ENCODE measurements around the gene PLSCR4. TPM values are rescaled to one million over a fixed set of nuclear protein-coding genes. Genes with fewer than 3 reads are reported as not detected.
"Not testable (repeated sequence)": the region's sequence is repeated elsewhere in the genome, so short reads cannot be mapped to it uniquely, and the experiment has no call there.

Gene PLSCR4
- total RNA-seq, 1 experiment from 2014 or later = 1.3 TPM

- DNase-seq (ENCODE audit: low spot score) = no peak
- no peaks in the 10 kb centered on the region for H3K9me3 ChIP-seq (ENCODE audit: low read depth, low read length, poor library complexity, severe bottlenecking)
- no peaks in the 10 kb centered on the region for H3K4me1 ChIP-seq (ENCODE audit: insufficient read depth, low read length, poor library complexity, severe bottlenecking)
- intact Hi-C loops (cut with micrococcal nuclease; ENCODE audit: unreplicated experiment) = no loop called here
- H3K27ac ChIP-seq (ENCODE audit: low read depth, low read length, poor library complexity, severe bottlenecking) = no peak overlapping the region
- no peak overlapping the region for H3K4me3 ChIP-seq (ENCODE audit: low read depth, low read length, poor library complexity, severe bottlenecking)
- TF ChIP-seq EZH2 (IDR thresholded peaks at IDR 0.05; ENCODE audit: borderline replicate concordance, low read depth, low read length, poor library complexity, severe bottlenecking) (no peak), CTCF (conservative IDR thresholded peaks at IDR 0.05; ENCODE audit: low read depth, low read length) (no peak)
- CTCF ChIA-PET = no interaction called here
- POLR2A ChIA-PET (ENCODE audit: low non-redundant PET) = interaction anchor here (0.6 kb wide), 1 partner anchor 85 kb away, joined by 3 read pairs; no protein-coding TSS in a partner anchor
- no peaks in the 10 kb centered on the region for H3K36me3 ChIP-seq (ENCODE audit: insufficient read depth, low read length, poor library complexity, severe bottlenecking)
- BruUV-seq (replicated peaks) = no TSS peak
- H3K27me3 ChIP-seq (replicated peaks; ENCODE audit: insufficient read depth, low read depth, low read length, poor library complexity) = no peaks in the 10 kb centered on the region
These were observed 9.1 kb upstream of the PLSCR4 start for GRCh38 chr3:146259880-146260589.

GRCh38 chr3:146256851-146257486, 6.1 kb upstream of the PLSCR4 start:
- H3K4me3 ChIP-seq (ENCODE audit: low read depth, low read length, poor library complexity, severe bottlenecking) = no peak overlapping the region
- no peak overlapping the region for H3K27ac ChIP-seq (ENCODE audit: low read depth, low read length, poor library complexity, severe bottlenecking)
- CTCF ChIA-PET = no interaction called here
- TF ChIP-seq CTCF (conservative IDR thresholded peaks at IDR 0.05; ENCODE audit: low read depth, low read length) = no peak
- no peak for TF ChIP-seq EZH2 (IDR thresholded peaks at IDR 0.05; ENCODE audit: borderline replicate concordance, low read depth, low read length, poor library complexity, severe bottlenecking)
- no peaks in the 10 kb centered on the region for H3K4me1 ChIP-seq (ENCODE audit: insufficient read depth, low read length, poor library complexity, severe bottlenecking)
- BruUV-seq (replicated peaks) = no TSS peak
- no peaks in the 10 kb centered on the region for H3K36me3 ChIP-seq (ENCODE audit: insufficient read depth, low read length, poor library complexity, severe bottlenecking)
- H3K9me3 ChIP-seq (ENCODE audit: low read depth, low read length, poor library complexity, severe bottlenecking) = no peaks in the 10 kb centered on the region
- POLR2A ChIA-PET (ENCODE audit: low non-redundant PET) = no interaction called here
- intact Hi-C loops (cut with micrococcal nuclease; ENCODE audit: unreplicated experiment) = no loop called here
- peak; percentile 46 for DNase-seq (ENCODE audit: low spot score)
- no peaks in the 10 kb centered on the region for H3K27me3 ChIP-seq (replicated peaks; ENCODE audit: insufficient read depth, low read depth, low read length, poor library complexity)

GRCh38 chr3:146252445-146252844, 1.5 kb upstream of the PLSCR4 start:
- POLR2A ChIA-PET (ENCODE audit: low non-redundant PET); H3K27me3 ChIP-seq (replicated peaks; ENCODE audit: insufficient read depth, low read depth, low read length, poor library complexity); intact Hi-C loops (cut with micrococcal nuclease; ENCODE audit: unreplicated experiment); H3K4me1 ChIP-seq (ENCODE audit: insufficient read depth, low read length, poor library complexity, severe bottlenecking); H3K27ac ChIP-seq (ENCODE audit: low read depth, low read length, poor library complexity, severe bottlenecking); H3K4me3 ChIP-seq (ENCODE audit: low read depth, low read length, poor library complexity, severe bottlenecking); H3K36me3 ChIP-seq (ENCODE audit: insufficient read depth, low read length, poor library complexity, severe bottlenecking); CTCF ChIA-PET; BruUV-seq (replicated peaks); H3K9me3 ChIP-seq (ENCODE audit: low read depth, low read length, poor library complexity, severe bottlenecking); DNase-seq (ENCODE audit: low spot score): not testable (repeated sequence)
